HG03457 (cell line): ENCODE measurements around the gene GMNN.
A peak's percentile ranks its signal among the peaks of the same experiment; 100 is the strongest.
"Not testable (repeated sequence)": the region's sequence is repeated elsewhere in the genome, so short reads cannot be mapped to it uniquely, and the experiment has no call there.

ENCODE experiments used
- ATAC-seq: cut with Tn5 transposase; IDR thresholded peaks from one replicate; pipeline ENCODE4 v1.9.1; 2021; ENCODE audit warnings: moderate number of reproducible peaks; ENCODE audit not compliant: unreplicated experiment

GMNN gene

GRCh38 chr6:24774696-24775519 is at the start of gene GMNN:
TSS of gene GMNN (plus strand) at chr6:24774937. CDS start at chr6:24777247, 2,310 bp downstream.
- peak; percentile 74 for ATAC-seq

DNA sequence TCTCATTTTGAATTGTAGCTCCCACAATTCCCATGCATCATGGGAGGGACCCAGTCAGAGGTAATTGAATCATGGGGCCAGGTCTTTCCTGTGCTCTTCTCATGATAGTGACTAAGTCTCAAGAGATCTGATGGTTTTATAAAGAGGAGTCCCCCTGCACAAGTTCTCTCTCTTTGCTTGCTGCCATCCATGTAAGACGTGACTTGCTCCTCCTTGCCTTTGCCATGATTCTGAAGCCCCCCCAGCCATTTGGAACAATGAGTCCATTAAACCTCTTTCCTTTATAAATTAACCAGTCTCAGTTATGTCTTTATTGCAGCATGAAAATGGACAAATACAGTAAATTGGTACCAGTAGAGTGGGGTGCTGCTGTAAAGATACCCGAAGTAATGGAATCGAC is 44.1 kb upstream of the GMNN start:
- not testable (repeated sequence) for ATAC-seq

GRCh38 chr6:24731456-24732134 is 43.1 kb upstream of the GMNN start:
- ATAC-seq: not testable (repeated sequence)

DNA sequence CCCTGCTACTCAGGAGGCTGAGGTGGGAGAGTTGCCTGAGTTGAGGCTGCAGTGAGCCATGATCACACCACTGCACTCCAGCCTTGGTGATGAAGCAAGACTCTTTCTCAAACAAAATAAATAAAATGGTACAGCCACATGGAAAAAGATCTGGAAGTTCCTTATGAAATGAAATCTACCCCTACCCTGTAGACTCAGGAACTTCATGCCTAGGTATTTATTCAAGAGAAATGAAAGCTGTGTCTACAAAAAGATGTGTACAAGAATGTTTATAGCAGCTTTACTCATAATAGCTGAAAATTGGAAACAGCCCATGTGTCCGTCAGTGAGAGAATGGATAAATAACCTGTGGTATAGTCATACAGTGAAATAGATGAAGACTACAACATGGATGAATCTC is 40.6 kb upstream of the GMNN start:
- ATAC-seq: no peak

DNA sequence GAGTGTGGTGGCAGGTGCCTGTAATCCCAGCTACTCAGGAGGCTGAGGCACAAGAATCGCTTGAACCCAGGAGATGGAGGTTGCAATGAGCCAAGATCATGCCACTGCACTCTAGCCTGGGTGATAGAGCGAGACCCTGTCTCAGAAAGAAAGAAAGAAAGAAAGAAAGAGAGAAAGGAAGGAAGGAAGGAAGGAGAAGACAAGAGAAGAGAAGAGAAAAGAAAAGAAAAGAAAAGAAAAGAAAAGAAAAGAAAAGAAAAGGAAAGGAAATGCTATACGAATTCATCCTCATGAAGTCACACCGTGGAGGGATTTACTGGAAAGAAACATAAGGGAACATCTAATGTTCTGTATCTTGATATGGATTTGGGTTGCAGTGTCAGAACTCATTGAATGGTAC is 40.0 kb upstream of the GMNN start:
- not testable (repeated sequence) for ATAC-seq

GRCh38 chr6:24738741-24739140 is 36.0 kb upstream of the GMNN start:
- no peak for ATAC-seq

GRCh38 chr6:24740861-24741260 is 33.9 kb upstream of the GMNN start:
- ATAC-seq: no peak

- no peak for ATAC-seq
Measured at GRCh38 chr6:24742216-24742738, 32.5 kb upstream of the GMNN start.

- peak; percentile 68 for ATAC-seq
Measured at GRCh38 chr6:24743265-24743943, 31.3 kb upstream of the GMNN start.

DNA sequence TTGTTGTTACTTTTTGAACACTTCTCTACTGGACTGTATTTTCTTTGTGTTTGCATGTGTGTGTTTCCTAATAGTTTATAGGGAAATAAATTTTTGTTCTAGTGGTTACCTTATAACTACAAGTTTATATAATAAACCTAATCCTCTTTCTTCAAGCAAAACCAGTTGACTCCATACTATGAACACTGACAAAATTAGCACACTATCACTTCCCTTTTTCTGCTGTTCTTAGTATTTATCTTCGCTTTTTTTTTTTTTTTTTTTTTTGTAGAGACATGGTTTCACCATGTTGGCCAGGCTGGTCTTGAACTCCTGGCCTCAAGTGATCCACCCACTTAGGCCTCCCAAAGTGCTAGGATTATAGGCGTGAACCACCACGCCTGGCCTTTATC is 30.8 kb upstream of the GMNN start:
- ATAC-seq: no peak

DNA sequence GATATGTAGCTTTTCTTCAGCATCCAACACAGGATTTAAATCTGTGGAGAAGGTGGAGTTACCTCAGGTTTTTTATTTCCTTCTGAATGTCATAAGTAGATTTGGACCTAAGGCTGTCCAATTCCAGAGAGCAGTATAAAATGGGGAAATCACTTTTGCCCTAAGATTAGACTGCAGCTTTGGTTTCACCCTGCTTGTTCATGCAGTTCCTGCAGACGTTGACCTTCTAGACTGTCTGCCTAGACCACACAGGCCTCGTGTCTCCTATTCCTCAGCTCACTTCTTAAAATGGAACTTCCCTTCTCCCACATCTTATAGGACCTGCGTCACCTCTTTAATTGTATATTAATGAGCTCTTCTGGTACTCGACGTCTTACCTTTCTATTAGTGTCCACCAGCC is 29.8 kb upstream of the GMNN start:
- ATAC-seq: no peak

DNA sequence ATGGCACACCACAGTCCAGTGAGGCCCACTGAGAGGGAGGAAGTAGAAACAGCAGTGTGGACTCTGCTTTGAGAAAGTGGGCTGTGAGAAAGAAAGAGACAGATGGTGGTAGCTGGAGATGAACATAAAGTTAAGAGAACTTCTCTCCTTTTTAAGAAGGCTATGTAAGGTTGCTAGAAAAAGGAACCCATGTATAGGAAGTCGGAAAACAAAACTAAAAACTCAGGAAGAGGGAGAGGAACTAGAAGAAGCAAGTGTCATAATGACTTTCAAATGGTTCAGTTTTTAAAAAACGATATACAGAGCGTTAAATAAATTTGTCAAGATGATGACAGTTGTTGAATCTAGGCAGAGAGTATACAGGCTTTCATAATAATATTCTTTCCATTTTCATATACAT is 25.4 kb upstream of the GMNN start:
- ATAC-seq: no peak

GRCh38 chr6:24750878-24751277 is 23.9 kb upstream of the GMNN start:
- not testable (repeated sequence) for ATAC-seq

GRCh38 chr6:24752503-24752902 is 22.2 kb upstream of the GMNN start:
- ATAC-seq: no peak

GRCh38 chr6:24752917-24753492 is 21.7 kb upstream of the GMNN start:
- no peak for ATAC-seq

DNA sequence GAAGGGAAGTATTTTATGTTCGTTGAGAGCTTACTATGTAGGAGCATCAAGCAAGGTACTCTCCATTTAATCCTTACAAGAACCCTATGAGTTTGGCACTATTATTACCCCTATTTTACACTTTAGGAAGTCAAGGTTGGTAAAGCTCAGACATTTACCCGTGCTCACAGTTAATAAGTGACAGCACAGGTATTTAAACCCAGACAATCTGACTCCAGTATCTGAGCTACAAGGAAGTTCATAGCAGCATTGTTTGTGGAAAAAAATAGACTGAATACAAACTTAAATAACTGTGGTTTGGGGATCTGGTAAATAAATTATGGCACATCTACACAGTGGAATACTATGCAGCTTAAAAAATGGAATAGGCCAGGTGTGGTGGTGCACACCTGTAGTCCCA is 21.2 kb upstream of the GMNN start:
- no peak for ATAC-seq

- not testable (repeated sequence) for ATAC-seq
Measured at GRCh38 chr6:24754378-24754777, 20.4 kb upstream of the GMNN start.

DNA sequence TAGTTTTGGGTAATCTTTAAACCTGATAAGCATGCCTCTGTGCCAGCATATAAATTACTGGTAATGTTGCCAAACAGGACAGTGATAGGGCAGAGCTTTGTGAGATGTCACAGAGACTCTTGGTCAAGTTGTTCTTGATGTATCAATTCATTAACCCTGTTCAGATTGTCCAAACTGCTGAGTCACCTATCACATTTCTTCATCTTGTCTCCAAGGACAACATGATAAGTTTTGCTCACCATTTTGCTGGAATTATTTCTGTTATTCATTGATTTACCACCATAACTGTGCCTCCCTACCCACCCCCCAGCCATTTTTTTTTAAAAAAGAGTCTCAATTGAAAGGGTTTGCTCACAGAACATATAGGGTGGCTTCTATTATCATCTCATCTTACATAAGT is 19.5 kb upstream of the GMNN start:
- no peak for ATAC-seq

GRCh38 chr6:24757611-24758010 is 17.1 kb upstream of the GMNN start:
- no peak for ATAC-seq

- no peak for ATAC-seq
Measured at GRCh38 chr6:24759718-24760117, 15.0 kb upstream of the GMNN start.

DNA sequence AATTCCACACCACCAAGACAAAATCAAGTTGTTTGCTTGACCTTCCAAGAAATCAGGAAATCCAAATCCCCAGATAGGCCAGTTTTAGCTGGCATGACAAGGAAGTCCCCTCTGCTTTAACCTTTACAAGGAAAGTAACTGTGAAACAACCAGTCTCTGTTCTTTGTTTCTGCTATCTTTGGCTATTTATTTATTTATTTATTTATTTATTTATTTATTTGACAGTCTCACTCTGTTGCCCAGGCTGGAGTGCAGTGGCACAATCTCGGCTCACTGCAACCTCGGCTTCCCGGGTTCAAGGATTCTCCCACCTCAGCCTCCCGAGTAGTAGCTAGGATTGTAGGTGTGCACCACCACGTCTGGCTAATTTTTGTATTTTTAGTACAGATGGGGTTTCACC is 14.5 kb upstream of the GMNN start:
- no peak for ATAC-seq
